HG03342 (cell line): ENCODE data around the gene PARP6.
A peak's percentile ranks its signal among the peaks of the same experiment; 100 is the strongest.
"Not testable (repeated sequence)": the region's sequence is repeated elsewhere in the genome, so short reads cannot be mapped to it uniquely, and the experiment has no call there.

Source experiments
- ATAC-seq: cut with Tn5 transposase; IDR thresholded peaks from one replicate; pipeline ENCODE4 v1.9.1; 2021; ENCODE audit warnings: mild to moderate bottlenecking, moderate library complexity; ENCODE audit not compliant: unreplicated experiment

Gene PARP6

DNA sequence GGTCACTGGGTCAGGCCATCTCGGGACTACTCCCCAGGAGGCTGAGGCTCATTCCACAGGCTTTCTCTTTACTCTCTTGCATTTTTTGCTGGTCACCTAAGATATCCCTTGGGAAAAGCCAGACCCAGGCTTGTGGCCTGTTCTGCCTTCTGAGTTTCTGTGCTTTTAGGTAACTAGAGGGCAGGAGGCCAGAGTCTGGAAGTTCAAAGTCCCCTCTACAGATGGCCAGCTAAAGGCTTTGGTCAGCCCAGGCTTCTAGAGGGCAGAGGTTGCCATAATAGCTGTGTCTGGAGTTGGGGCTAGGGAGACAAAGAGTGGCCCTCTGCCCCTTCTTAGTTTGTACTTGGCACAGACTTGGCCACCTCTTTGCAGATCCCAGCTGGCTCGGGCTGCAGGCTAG is 8.4 kb upstream of the PARP6 start:
- ATAC-seq: no peak

DNA sequence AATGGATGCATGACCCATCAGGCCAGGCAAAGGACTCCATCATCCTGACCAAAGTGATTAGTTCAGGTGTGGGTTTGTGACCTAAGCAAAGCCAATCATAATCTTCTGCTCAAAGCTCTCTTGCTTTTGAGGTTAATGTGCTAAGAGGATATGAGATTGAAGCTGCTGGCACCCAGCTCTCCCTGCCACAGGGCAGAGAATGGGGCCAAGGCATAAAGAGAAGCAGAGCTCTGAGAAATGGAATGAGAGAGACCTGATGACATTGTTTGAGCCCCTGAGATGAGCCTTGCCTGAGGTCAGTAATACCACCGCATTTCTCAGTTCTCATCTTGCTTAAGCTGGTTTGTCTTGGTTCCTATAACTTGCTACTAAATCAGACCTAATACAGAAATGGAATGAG is 6.4 kb upstream of the PARP6 start:
- no peak for ATAC-seq

DNA sequence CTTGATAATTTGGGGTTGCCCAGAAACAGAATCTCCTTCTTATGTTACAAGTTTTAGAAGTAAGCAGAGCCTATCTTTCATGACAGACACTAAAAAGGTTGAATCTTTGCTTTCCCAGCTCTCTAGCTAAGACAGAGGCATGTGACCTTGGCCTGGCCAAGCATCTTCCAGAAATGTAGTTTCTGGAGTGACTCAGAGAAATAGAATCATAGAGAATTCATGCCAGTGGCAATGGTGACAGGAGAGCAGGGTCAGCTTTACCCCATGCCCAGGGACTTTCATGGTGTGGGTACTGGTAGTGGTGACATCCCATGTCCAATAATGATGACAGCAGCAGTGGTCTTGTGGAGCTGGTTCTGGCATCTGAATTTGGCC is 4.0 kb upstream of the PARP6 start:
- ATAC-seq: no peak

DNA sequence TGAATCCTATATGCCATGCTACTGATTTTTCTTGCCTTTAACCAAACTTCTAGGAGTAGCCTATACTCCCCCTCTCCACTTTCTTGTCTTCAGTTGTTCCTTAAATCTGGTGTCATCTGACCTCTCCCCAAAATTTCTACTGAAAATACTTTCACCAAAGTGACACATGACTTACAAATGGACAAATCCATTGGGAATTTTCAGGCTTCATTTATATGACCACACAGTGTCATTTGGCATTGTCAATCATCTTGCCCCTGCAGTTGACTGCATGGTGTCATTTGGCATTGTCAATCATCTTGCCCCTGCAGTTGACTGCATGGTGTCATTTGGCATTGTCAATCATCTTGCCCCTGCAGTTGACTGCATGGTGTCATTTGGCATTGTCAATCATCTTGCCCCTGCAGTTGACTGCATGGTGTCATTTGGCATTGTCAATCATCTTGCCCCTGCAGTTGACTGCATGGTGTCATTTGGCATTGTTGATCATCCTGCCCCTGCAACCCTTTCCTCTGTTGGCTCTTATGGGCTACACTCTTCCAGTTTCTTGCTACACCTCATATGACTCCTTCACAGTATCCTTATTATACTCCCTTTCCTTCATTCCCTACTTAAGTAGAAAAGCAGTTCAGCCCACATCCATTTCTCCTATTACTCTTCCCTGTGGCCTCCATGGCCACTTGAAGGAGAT is 3.4 kb upstream of the PARP6 start:
- not testable (repeated sequence) for ATAC-seq

DNA sequence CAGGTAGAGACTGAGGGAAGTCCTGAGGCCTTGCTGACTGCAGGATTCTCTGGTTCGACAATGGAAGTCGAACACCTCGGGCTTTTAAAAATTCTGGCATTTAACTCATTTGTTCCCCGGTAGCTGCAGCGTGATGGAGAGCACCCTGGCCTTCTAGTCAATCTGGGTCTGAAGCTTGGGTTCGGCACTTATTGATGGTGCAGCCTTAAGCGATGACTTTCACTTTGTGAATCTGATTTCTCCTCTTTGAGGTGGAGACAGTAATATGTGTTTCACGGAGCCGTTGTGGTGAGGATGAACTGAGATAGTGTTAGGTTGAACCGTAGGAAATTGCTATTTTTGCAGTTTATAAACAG is 621 bp upstream of the PARP6 start:
- ATAC-seq: peak; percentile 1

DNA sequence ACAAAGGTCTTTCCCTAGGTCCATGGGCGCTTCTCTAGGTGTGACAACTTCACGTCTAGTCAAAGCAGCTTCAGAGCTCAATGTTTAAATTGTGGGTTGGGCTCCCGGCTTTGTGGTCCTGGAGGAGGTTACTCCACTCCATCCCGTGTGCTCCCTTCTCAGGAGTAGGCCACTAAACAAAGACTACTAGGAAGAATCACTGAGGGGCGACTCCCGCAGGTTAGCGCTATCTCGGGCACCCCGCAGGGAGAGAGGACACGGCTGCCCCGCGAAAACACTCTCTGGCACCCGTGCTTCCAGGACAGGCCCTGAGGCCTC is 500 bp downstream of the PARP6 start:
- peak; percentile 11 for ATAC-seq

DNA sequence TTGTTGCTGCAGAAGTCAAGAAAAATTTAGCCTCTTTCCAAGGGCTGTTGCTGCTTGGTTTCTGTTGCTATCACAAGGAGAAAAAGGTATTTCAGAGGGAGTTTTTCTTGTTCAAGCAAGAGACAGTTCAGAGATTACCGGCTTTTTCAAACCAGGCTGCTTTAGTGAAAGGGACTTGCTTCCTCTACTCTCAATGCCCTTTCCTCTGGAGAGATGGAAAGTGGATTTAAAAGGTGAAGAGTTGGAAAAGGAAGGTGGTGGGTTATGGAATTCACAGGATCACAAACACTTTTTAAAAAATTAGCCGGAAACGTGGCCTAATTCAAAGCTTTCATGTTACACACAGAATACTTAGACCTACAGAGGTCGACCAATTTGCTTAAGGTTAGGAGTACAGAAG is 1.1 kb downstream of the PARP6 start:
- ATAC-seq: no peak

DNA sequence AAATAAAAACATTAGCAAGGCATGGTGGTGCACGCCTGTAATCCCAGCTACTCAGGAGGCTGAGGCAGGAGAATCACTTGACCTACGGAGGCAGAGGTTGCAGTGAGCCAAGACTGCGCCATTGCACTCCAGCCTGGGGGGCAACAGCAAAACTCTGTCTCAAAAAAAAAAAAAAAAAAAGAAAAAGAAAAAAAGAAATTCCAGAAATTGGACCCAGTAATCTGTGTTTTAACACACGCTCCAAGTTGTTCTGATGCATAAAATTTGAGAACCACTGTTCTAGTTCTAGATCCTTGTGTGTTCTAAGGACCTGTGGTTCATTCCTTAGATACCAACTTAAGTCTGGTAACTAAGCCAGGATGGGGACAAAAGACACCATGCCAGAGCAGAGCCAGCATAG is 2.6 kb downstream of the PARP6 start:
- no peak for ATAC-seq

DNA sequence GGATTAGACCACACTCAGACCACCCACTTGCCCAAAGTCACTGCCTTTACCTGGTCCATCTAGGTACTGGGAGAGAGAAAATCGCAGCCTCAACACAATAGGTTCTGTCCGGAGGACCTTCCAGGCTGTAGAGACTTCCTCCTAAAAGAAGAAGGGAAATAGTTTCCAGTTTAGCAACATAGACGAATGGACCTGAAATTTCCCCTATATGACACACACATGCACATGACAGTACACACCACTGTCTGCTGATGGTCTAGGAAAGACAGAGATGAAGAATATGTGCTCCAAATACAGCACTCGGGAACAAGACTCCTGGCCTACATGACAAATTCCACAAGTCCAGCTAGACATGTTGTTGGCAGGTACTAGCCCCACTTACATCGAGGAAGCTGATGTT is 7.3 kb downstream of the PARP6 start:
- ATAC-seq: no peak

DNA sequence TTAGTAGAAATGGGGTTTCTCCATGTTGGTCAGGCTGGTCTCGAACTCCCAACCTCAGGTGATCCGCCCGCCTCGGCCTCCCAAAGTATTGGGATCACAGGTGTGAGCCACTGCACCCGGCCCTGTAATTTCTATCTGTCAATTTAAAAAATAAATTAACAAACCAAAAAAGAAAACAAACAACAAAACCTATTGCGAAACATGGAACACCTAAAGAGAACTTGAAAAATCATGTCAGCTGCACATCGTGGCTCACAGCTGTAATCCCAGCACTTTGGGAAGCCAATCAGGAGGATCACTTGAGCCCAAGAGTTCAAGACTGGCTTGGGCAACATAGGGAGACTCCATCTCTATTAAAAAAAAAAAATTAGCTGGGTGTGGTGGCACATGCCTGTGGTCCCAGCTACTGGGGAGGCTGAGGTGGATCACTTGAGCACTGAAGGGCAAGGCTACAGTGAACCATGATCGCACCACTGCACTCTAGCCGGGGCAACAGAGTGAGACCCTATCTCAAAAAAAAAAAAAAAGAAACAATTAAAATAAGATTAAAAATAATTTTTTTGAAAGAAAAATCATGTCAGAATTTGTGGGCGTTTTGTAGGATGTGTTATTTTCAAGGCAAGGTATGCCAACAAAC is 19.6 kb downstream of the PARP6 start:
- ATAC-seq: no peak

DNA sequence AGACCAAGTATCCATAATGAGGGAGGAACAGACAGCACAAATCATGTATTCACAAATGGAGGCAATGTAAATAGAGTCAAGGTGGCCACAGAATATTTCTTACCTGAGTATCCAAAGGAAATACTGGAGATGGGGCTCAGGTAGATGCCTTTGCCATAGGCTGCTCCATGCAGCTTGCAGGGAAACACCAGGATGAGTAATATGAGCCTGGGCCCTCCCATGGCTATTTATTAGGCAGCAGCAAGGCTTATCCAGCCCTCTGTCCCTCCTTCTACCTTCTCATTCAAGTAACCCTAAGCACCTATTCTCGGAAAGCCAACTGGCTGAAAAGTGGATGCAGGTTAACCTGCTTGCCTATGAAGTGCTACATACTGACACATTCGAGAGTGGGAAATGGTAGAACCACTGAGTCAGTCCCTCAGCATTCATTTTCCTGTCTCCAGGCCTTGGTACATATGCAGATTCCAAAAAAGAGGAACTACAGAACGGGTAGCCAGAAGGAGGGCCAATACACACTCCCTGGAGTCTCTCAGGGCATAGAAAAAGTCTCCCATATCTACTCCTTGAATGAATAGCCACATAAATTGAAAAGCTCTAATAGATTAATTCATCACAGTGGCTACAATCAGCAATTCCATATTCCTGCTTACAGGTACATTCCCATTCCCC is 23.1 kb downstream of the PARP6 start:
- no peak for ATAC-seq

DNA sequence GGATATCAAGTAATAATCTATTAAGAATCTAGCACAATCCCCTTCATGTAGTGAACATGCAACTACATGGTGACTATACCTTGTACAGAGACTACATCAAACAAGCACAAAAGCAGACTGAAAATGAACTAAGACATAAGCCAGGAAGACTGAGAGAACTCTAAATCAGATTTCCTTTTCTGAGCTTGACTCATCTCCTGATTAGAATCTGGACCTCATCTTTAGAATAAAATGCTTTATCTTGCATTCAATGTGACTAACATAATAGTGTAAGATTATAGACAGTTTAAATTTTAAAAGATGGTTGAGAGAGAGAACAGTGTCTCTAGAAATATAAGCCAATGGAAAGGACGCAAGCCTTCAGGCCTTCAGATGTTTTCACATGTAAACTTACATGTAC is 23.8 kb downstream of the PARP6 start:
- no peak for ATAC-seq

DNA sequence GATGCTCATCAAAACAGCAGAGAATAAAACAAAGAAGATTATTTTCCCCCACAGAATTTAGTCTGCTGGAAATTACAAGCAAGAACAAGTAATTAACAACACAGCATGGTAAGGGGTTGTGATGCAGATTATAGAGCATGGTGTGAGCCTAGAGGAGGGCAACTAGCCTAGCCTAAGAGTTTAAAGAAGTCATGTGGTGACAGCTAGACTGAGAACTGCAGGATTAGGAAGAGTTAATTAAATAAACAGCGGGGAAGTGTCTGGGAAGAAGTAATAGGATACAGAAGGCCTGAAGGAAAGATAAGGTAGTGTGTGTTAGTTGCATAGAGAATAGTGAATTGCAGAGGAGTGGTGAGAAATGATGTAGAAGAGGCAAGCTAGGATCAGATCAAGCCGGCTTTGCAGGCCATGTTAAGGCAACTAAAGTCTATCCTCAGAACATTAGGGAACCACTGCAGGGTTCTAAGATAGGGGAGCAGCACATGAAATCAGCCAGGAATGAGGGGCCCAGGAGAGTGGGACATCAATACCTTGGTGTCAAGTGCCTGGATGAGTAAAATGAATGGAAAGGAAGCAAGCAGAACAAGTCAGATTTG is 29.5 kb downstream of the PARP6 start:
- ATAC-seq: no peak

DNA sequence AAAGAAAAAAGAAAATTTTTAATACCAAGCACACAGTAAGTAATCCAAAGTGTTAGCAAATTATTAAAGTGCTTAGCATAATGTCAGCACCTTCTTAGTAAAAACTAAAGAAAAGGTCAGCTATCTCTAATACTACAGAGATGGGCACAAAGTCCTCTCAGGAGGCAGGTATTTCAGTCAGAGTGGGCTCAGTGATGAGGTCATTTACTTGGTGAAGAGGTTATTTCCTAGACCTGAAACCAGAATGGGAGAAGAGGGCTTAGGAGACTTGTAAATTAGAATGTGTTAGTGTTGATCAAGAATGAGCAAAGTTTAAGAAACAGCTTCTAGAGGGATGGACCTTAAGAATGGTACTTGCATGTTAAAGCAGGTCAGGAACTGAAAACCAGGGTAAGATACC is 32.7 kb downstream of the PARP6 start:
- ATAC-seq: no peak

DNA sequence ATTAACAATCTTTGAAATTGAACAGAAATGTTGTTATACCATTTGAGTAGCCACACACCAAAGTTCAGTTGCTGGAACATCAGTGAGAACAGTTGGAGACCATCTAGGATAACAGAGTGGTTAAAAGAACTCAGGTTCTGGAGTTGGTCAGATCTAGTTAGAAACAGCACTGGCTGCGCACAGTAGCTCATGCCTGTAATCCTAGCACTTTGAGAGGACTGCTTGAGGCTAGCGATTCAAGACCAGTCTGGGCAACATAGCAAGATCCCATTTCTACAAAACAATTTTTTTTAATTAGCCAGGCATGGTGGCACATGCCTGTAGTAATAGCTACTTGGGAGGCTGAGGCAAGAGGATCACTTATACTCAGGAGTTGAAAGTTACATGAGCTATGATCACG is 33.8 kb downstream of the PARP6 start:
- no peak for ATAC-seq

DNA sequence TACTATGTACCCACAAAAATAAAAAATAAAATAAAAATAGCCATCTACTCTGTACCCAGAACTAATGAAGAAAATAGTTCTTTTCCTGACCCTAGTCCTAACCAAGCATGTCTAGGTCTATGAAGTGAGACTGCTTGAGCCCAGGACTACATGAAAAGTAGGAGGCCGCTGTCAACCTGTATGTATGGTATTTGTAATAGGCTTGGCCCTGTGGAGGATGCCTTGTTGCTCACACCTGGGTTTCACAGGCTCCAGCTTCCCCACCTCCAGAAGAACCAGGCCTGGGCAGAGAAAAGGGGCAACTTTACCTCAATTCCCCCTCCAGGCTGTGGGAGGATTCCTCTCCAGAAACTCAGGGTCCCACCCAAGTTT is 34.5 kb downstream of the PARP6 start:
- no peak for ATAC-seq

DNA sequence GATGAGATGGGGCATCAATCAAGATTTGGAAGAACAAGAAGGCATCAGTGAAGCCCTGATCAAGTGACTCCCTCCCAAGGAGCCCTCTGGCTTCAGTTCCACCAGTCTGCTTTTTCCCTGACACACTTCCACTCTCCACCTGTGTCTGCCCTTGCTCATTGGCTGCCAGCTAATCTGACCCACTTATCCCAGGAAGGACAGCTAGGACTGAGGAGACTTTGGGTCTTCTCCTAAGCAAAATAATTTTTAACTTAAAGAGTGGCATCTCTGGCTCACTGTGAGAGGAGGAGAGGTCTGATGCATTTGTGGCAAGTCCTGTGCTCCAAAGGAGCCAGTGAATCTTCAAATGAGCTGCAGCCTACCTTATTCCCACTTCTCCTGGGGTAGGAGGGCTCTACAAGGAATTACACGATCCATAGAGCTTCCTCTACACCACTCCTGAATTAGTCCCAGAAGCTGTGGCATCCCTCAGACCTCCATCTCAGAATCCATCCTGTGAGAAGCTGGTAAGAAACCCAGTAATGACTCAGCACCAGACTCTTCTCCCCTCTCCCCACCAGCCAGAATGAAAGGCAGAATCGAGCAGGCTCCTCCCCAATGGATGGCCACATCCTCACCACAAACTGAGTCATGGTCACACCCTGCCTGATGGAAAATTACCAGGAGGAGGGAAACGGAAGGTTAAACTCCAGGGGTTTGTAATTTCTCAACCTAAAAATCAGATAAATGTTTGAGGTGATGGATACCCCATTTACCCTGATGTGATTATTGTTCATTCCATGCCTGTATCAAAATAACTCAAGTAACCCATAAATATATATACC is 35.1 kb downstream of the PARP6 start:
- peak; percentile 69 for ATAC-seq

DNA sequence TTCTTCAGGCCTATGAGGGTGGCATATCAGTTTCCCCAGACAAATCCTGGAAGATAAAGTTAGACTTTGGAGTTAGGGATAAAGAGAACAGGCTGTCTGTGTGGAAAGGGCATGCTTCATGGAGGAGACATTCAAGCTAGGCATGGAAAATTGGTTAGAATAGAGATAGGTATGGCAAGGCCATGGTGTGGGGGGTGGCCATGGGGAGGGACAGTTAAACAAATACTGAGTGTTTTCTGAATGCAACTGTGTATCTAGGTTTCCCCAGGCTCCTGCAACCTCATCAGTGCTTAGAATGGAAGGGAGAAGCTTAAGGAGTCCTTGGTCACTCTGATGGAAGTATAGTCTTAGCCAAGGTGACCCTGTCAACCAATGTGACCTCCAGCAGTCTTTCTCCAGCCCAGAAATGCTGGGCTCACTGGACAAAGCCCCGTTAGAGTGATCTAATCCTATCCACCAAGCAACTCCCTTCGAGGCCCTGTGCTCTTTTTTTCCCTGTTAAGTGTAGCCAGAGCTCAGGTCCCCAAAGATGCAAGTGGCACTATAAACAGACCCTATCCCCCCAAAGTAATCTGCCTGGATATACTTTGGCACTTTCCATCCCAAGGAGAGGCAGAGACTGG is 35.9 kb downstream of the PARP6 start:
- no peak for ATAC-seq

DNA sequence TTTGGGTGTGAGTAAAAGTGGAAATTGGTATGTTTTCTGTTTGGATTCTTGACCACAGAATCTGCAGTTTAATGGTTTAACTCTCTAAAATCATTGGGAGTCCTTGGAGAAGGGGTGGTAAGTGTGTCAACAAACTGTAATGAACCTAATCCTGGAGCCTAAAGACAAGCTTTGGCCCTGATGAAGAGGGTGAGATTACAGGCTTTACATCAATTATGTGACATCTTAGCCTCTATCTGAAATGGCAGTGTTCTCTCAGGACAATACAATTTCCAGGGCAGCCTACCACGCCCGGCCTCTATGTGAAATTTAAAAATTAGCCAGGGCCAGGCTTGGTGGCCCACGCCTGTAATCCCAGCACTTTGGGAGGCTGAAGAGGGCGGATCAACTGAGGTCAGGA is 37.1 kb downstream of the PARP6 start:
- no peak for ATAC-seq

DNA sequence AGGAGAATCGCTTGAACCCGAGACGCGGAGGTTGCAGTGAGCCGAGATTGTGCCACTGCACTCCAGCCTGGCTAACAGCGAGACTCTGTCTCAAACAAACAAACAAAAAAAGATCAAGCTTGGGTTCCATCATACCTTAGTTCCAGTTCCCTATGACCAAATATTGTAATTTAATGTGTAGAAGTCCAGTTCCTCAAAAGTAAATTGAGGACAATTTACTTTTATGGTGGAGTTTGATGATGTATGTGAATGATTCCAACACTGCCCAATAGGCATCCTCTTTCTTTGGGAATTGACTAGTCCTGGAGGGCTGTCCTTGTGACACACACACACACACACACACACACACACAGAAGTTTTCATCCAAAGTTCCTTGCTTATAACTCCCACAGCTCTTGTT is 38.6 kb downstream of the PARP6 start:
- ATAC-seq: no peak

DNA sequence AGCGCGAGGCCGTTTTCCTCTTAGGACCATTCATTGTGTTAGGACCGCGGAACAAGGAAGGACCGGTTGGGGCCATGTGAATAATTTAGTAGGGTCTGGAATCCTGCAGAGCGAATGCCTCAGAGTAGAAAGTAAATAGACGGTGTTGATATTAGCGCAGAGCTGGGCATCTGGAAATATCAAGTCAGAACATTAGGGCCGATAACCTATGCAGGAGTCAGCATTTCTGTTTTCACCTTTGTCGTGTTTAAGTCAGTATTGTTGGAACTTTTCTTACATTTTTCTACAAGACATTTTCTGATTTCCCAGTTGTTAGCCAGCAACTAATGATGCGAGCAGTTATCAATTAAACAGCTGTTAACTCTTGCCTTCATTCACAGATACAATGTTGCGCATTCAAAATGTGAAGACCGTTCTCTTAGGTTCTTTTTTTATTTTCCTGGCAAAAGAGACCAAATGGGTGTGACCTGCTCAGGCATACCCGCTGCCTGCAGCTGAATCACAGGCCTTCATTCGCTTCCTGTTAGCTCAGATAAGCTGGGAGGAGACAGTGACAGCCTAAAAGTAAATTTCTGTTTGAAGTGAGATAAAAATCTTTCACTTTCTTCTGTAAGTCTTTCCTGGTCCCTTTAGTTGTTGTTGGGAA is 40.4 kb downstream of the PARP6 start:
- no peak for ATAC-seq
